ENCODE data around the gene NCK2.
"Not testable (repeated sequence)": the region's sequence is repeated elsewhere in the genome, so short reads cannot be mapped to it uniquely, and the experiment has no call there.

The NCK2 gene

GRCh38 chr2:105757433-105757832, 12.7 kb downstream of the NCK2 start:
- no peak for DNase-seq

- no peak for DNase-seq
These were observed 15.5 kb downstream of the NCK2 start for GRCh38 chr2:105760191-105760590.

GRCh38 chr2:105760639-105761337, 16.1 kb downstream of the NCK2 start:
- DNase-seq = no peak

- no peak for DNase-seq
These were observed 17.3 kb downstream of the NCK2 start for GRCh38 chr2:105761931-105762515.

- DNase-seq = no peak
These were observed 18.4 kb downstream of the NCK2 start for GRCh38 chr2:105763076-105763475.

- no peak for DNase-seq
These were observed 19.3 kb downstream of the NCK2 start for GRCh38 chr2:105764059-105764458.

- DNase-seq = no peak
These were observed 20.9 kb downstream of the NCK2 start for GRCh38 chr2:105765415-105766299.

GRCh38 chr2:105766300-105766866, 21.7 kb downstream of the NCK2 start:
- DNase-seq = no peak

- DNase-seq = no peak
These were observed 23.5 kb downstream of the NCK2 start for GRCh38 chr2:105768176-105768575.

GRCh38 chr2:105768961-105769452, 24.3 kb downstream of the NCK2 start:
- no peak for DNase-seq

- no peak for DNase-seq
These were observed 24.8 kb downstream of the NCK2 start for GRCh38 chr2:105769504-105769903.

- no peak for DNase-seq
These were observed 25.4 kb downstream of the NCK2 start for GRCh38 chr2:105770149-105770548.

- not testable (repeated sequence) for DNase-seq
These were observed 26.6 kb downstream of the NCK2 start for GRCh38 chr2:105771291-105771690.

- DNase-seq = no peak
These were observed 27.1 kb downstream of the NCK2 start for GRCh38 chr2:105771836-105772235.

GRCh38 chr2:105772362-105772761, 27.6 kb downstream of the NCK2 start:
- DNase-seq = no peak

- no peak for DNase-seq
These were observed 28.9 kb downstream of the NCK2 start for GRCh38 chr2:105773568-105773967.

- DNase-seq = no peak
These were observed 30.1 kb downstream of the NCK2 start for GRCh38 chr2:105774781-105775337.

- no peak for DNase-seq
These were observed 31.3 kb downstream of the NCK2 start for GRCh38 chr2:105775809-105776559.

- DNase-seq = no peak
These were observed 31.8 kb downstream of the NCK2 start for GRCh38 chr2:105776560-105776928.

- DNase-seq = no peak
These were observed 32.3 kb downstream of the NCK2 start for GRCh38 chr2:105777031-105777482.

- no peak for DNase-seq
These were observed 32.9 kb downstream of the NCK2 start for GRCh38 chr2:105777506-105778055.

All from T1000 (cell line).